Measurements from ENCODE around the gene RTN4R. TPM values are rescaled to one million over a fixed set of nuclear protein-coding genes. Genes with fewer than 3 reads are reported as not detected.

RTN4R gene
- total and polyA plus RNA-seq, 2 of the 13 experiments (the other 11 are each of a cell fraction or from before 2014, with no cell fraction given), result 0.22 to 0.77 TPM

DNA sequence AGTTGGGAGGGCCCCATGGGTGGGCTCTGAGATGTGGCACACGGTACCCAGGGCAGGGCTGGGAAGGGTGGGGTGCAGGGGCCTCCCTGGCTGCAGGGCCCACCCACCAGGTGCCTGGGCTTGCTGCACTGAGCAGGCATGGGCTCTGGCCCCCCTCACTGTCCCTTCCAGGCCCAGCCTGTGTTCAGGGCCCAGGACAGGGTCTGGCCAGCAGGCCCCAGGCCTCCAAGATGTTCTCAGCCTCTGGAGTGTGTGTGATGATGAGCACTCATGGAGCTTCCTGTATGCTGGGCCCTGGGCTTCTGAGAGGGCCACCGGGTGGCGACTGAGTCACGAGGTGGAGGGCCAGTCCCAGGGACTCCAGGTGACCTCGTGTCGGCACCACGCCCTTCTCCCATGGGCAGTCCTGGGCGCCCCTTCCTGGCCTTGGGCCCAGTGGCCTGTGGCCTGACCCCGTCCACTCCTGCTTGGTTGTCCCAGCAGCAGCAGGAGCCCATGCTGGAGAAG, 61.4 kb downstream of the RTN4R start:
- H3K79me2 ChIP-seq (ENCODE audit: insufficient read depth, low read length), result no peaks in the 10 kb centered on the region
- H3K27ac ChIP-seq (ENCODE audit: extremely low read length, insufficient read depth, low read length), result no peak overlapping the region
- peak overlapping the region; percentile 45; the same call in 1 of the 2 replicates for H3K4me2 ChIP-seq (ENCODE audit: low read depth, low read length)
- CTCF ChIA-PET (ENCODE audit: low intra/inter-chr PET ratio, low total read pairs), result no interaction called here
- DNase-seq (ENCODE audit: low spot score) (no peak), FAIRE-seq (no peak), ATAC-seq (no peak)
- no peak overlapping the region for H2AFZ ChIP-seq (ENCODE audit: low read length)
- in situ Hi-C loops (cut with HindIII; ENCODE audit: extremely low pct_ligation_motif_present, low pct_unique_long_range_greater_than_20kb), result no loop called here
- 10% methylated on average over 2 of the region's 9 CpGs for WGBS (ENCODE audit: low lambda C conversion rate)
- POLR2A ChIA-PET, result no interaction called here
- H3K4me3 ChIP-seq (replicated peaks in 1 of 3; ENCODE audit: insufficient read depth in 1 of 3, low read depth in 2 of 3, low read length in 3 of 3), result peak overlapping the region in 2 of 3 experiments; percentile 38 to 42; a peak in 3 of 6 replicates
- H3K36me3 ChIP-seq (replicated peaks in 1 of 2; ENCODE audit: control insufficient read depth in 1 of 2, insufficient read depth in 2 of 2, low read length in 2 of 2), result no peaks in the 10 kb centered on the region
- no peaks in the 10 kb centered on the region for H3K9me3 ChIP-seq (ENCODE audit: low read length)
- no peaks in the 10 kb centered on the region for H4K20me1 ChIP-seq (ENCODE audit: insufficient read depth, low read length)
- peaks cover 19% of the 10 kb centered on the region for H3K4me1 ChIP-seq (ENCODE audit: insufficient read depth, low read length)
- H3K9ac ChIP-seq (ENCODE audit: insufficient read depth, low read depth, low read length), result peak overlapping the region; percentile 3; the same call in 1 of the 2 replicates
- peaks cover 11 to 92% of the 10 kb centered on the region in 2 experiments; a peak in 4 of 5 replicates for H3K27me3 ChIP-seq (ENCODE audit: control insufficient read depth in 1 of 2, insufficient read depth in 2 of 2, low read length in 2 of 2)
- intact Hi-C loops (cut with micrococcal nuclease; ENCODE audit: unreplicated experiment), result no loop called here
- BruUV-seq (replicated peaks), result no TSS peak
- no peak for TF ChIP-seq XBP1 (CRISPR knock-in tag; IDR thresholded peaks at IDR 0.05)
- no peak for TF ChIP-seq ZNF607 (CRISPR knock-in tag; IDR thresholded peaks at IDR 0.05; ENCODE audit: borderline replicate concordance)
- 0 out of 2 replicates have a peak, but pooled peaks have one; percentile 25 for TF ChIP-seq RARA (CRISPR knock-in tag; IDR thresholded peaks at IDR 0.05)
- TF ChIP-seq ZNF782 (CRISPR knock-in tag; IDR thresholded peaks at IDR 0.05; ENCODE audit: borderline replicate concordance), result no peak
- TF ChIP-seq, protein P1, sequence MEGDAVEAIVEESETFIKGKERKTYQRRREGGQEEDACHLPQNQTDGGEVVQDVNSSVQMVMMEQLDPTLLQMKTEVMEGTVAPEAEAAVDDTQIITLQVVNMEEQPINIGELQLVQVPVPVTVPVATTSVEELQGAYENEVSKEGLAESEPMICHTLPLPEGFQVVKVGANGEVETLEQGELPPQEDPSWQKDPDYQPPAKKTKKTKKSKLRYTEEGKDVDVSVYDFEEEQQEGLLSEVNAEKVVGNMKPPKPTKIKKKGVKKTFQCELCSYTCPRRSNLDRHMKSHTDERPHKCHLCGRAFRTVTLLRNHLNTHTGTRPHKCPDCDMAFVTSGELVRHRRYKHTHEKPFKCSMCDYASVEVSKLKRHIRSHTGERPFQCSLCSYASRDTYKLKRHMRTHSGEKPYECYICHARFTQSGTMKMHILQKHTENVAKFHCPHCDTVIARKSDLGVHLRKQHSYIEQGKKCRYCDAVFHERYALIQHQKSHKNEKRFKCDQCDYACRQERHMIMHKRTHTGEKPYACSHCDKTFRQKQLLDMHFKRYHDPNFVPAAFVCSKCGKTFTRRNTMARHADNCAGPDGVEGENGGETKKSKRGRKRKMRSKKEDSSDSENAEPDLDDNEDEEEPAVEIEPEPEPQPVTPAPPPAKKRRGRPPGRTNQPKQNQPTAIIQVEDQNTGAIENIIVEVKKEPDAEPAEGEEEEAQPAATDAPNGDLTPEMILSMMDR (CRISPR knock-in tag; IDR thresholded peaks at IDR 0.05), result 0 out of 2 replicates have a peak, but pooled peaks have one; percentile 6
- no peak for TF ChIP-seq ZNF230 (CRISPR knock-in tag; IDR thresholded peaks at IDR 0.05)
- no peak for TF ChIP-seq U2AF2 (IDR thresholded peaks at IDR 0.05; ENCODE audit: low read depth, low read length)
- no peak for TF ChIP-seq NR2F6 (IDR thresholded peaks at IDR 0.05)
- peak; percentile 48; the same call in 1 of the 2 replicates for TF ChIP-seq NR2F6 (CRISPR knock-in tag; IDR thresholded peaks at IDR 0.05)
- TF ChIP-seq KLF9 (CRISPR knock-in tag; IDR thresholded peaks at IDR 0.05; ENCODE audit: low read depth), result no peak
- no peak for TF ChIP-seq AGO2 (optimal IDR thresholded peaks at IDR 0.05; ENCODE audit: low read depth, low read length)
- no peak for TF ChIP-seq ZNF234 (CRISPR knock-in tag; conservative IDR thresholded peaks at IDR 0.05)
- TF ChIP-seq ZNF777 (CRISPR knock-in tag; IDR thresholded peaks at IDR 0.05), result no peak
- TF ChIP-seq YEATS2 (CRISPR knock-in tag; IDR thresholded peaks at IDR 0.05; ENCODE audit: borderline replicate concordance), result no peak
- TF ChIP-seq, protein P2, sequence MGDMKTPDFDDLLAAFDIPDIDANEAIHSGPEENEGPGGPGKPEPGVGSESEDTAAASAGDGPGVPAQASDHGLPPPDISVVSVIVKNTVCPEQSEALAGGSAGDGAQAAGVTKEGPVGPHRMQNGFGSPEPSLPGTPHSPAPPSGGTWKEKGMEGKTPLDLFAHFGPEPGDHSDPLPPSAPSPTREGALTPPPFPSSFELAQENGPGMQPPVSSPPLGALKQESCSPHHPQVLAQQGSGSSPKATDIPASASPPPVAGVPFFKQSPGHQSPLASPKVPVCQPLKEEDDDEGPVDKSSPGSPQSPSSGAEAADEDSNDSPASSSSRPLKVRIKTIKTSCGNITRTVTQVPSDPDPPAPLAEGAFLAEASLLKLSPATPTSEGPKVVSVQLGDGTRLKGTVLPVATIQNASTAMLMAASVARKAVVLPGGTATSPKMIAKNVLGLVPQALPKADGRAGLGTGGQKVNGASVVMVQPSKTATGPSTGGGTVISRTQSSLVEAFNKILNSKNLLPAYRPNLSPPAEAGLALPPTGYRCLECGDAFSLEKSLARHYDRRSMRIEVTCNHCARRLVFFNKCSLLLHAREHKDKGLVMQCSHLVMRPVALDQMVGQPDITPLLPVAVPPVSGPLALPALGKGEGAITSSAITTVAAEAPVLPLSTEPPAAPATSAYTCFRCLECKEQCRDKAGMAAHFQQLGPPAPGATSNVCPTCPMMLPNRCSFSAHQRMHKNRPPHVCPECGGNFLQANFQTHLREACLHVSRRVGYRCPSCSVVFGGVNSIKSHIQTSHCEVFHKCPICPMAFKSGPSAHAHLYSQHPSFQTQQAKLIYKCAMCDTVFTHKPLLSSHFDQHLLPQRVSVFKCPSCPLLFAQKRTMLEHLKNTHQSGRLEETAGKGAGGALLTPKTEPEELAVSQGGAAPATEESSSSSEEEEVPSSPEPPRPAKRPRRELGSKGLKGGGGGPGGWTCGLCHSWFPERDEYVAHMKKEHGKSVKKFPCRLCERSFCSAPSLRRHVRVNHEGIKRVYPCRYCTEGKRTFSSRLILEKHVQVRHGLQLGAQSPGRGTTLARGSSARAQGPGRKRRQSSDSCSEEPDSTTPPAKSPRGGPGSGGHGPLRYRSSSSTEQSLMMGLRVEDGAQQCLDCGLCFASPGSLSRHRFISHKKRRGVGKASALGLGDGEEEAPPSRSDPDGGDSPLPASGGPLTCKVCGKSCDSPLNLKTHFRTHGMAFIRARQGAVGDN (CRISPR knock-in tag; IDR thresholded peaks at IDR 0.05), result peak; percentile 21; the same call in 1 of the 2 replicates
- no peak for TF ChIP-seq DR1 (CRISPR knock-in tag; IDR thresholded peaks at IDR 0.05)
- no peak for TF ChIP-seq CHD4 (IDR thresholded peaks at IDR 0.05; ENCODE audit: borderline replicate concordance, low read length)
- no peak for TF ChIP-seq ZNF883 (CRISPR knock-in tag; IDR thresholded peaks at IDR 0.05; ENCODE audit: not compliant biosample characterization)
- TF ChIP-seq KLF16 (CRISPR knock-in tag; IDR thresholded peaks at IDR 0.05), result no peak

Data from HepG2 (cell line).